Peyer's patch (tissue), 4 donors: Measurements from ENCODE around the gene SYNGR2.

Experiments used
- CTCF ChIP-seq, 6 experiments: fragments of 450-650 bp in 4 of 6; fragments of 200-600 bp in 2 of 6; sonication (generic) in 1 of 6; IDR thresholded peaks; one replicate each; pipeline ENCODE4 v1.5.1; 2017 to 2019; ENCODE audit warnings: antibody characterized with exemption in 6 of 6, mild to moderate bottlenecking in 3 of 6, moderate library complexity in 1 of 6
- POLR2A ChIP-seq, 2 donors: fragments of 450-650 bp; IDR thresholded peaks; one replicate each; pipeline ENCODE4 v1.5.1; 2017; ENCODE audit warnings: antibody characterized with exemption in 2 of 2, mild to moderate bottlenecking in 2 of 2, moderate library complexity in 2 of 2

GRCh38 chr17:78120971-78121800 is 47.2 kb upstream of the SYNGR2 start:
- TF ChIP-seq CTCF (IDR thresholded peaks at IDR 0.05) (no peak), POLR2A (IDR thresholded peaks at IDR 0.05) (no peak)
